Loucy (cell line): Measurements from ENCODE around the gene SPINK13.

Experiments used
- EZH2phosphoT487 ChIP-seq: fragments of 200-600 bp; IDR thresholded peaks from 2 replicates; pipeline ENCODE4 v1.6.1; 2018; ENCODE audit warnings: antibody characterized with exemption, mild to moderate bottlenecking, moderate library complexity, borderline replicate concordance
- TF ChIP-seq, protein P1 (sequence below): fragments of 200-600 bp; sonication (generic); conservative IDR thresholded peaks from 2 replicates; pipeline ENCODE4 v1.5.1; 2014; ENCODE audit warnings: mild to moderate bottlenecking, antibody characterized with exemption, low read length

DNA sequence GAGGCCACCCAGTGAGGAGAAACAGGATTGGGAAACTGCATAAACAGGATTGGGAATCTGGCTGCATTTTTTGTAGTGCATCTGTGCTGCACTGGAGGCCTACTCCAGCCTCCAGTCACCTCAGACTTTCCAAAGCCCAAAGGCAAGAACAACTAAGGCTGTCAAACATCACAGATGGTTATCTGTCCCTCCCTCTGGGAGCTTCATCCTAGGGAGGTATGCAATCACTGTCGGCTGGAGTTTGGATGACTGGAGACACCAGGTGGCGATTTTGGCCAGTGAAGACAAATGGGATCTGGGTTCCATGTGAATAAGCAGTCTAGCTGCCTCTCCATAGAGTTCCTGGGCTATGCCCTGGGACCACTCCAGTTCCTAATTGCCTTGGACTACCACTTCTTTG, 9.3 kb upstream of the SPINK13 start:
- TF ChIP-seq, protein P1, sequence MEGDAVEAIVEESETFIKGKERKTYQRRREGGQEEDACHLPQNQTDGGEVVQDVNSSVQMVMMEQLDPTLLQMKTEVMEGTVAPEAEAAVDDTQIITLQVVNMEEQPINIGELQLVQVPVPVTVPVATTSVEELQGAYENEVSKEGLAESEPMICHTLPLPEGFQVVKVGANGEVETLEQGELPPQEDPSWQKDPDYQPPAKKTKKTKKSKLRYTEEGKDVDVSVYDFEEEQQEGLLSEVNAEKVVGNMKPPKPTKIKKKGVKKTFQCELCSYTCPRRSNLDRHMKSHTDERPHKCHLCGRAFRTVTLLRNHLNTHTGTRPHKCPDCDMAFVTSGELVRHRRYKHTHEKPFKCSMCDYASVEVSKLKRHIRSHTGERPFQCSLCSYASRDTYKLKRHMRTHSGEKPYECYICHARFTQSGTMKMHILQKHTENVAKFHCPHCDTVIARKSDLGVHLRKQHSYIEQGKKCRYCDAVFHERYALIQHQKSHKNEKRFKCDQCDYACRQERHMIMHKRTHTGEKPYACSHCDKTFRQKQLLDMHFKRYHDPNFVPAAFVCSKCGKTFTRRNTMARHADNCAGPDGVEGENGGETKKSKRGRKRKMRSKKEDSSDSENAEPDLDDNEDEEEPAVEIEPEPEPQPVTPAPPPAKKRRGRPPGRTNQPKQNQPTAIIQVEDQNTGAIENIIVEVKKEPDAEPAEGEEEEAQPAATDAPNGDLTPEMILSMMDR, result no peak
- no peak for TF ChIP-seq EZH2phosphoT487
